Measurements from ENCODE around the gene NOLC1.

Gene NOLC1

DNA sequence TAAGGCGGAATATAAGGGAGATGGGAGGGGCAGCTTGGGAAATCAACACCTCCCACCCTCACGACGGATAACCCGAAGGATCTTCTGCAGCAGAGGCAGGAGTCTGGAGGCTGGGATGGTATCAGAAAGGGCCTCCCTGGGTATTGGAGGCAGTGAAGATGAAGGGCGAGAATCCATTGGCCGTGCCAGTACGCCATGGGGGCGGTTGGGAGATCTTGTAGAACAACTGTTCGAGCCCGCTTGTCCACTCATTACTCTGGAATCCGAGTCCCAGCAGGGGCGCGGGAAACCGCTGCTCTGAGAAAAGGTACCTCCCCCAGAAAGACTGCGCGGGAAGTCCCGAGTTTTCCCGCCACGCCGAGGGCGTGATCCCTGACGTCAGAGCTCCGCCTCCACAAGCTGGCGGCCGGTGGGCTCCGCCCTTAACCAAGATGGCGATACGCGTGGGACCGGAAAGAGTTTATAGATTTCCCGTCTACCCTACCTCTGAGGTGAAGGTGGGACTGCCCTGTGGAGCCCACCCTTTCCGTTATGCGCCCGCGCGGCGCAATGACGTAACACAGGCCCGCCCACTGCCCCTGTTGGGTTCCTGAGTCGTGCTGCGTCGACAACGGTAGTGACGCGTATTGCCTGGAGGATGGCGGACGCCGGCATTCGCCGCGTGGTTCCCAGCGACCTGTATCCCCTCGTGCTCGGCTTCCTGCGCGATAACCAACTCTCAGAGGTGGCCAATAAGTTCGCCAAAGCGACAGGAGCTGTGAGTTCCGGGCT lies at the start of gene NOLC1:
TSS of gene NOLC1 (plus strand) at position 616 of the 771 bp plus-strand sequence. CDS start at position 638, 22 bp downstream.
- peak; percentile 94 to 97 (median 94) for DNase-seq

DNA sequence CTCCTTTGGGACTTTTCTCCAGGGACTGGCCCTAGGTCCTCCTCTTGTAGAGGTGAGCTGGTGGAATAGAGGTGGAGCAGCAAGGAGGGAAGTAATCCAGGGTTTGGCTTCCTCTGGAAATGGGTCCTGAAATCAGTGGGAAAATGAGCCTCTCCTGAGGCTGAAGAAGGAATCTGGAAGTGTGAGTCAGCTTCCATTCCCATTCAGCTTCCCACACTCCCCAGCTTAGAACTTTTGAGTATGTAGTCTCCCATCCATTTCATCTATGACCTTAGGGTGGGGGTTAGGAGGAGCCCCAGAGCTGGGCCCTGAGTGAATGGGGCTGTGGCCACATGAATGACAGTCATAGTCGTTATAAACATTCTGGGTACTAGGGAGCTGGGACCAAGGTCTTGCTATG lies 49.8 kb upstream of the NOLC1 start:
- DNase-seq, result no peak

DNA sequence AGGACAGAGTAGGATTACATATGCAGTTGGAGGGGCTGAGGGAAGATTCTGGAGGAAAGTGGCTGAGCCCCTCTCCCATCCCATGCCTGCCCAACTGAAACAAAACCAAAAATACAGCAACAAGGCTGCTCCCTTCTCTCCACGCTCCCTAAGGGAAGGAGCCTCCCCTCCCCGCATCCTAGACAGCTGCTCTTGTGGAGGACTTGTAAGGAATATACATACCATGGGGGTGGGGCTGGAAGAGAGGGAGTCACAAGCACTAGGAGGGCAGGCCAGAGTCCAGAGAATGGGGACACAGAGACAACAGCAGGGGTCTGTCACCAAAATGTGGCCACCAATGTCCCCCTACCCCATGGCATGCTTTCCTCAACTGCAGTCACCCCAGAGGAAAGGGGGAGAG lies 45.2 kb upstream of the NOLC1 start:
- no peak for DNase-seq

DNA sequence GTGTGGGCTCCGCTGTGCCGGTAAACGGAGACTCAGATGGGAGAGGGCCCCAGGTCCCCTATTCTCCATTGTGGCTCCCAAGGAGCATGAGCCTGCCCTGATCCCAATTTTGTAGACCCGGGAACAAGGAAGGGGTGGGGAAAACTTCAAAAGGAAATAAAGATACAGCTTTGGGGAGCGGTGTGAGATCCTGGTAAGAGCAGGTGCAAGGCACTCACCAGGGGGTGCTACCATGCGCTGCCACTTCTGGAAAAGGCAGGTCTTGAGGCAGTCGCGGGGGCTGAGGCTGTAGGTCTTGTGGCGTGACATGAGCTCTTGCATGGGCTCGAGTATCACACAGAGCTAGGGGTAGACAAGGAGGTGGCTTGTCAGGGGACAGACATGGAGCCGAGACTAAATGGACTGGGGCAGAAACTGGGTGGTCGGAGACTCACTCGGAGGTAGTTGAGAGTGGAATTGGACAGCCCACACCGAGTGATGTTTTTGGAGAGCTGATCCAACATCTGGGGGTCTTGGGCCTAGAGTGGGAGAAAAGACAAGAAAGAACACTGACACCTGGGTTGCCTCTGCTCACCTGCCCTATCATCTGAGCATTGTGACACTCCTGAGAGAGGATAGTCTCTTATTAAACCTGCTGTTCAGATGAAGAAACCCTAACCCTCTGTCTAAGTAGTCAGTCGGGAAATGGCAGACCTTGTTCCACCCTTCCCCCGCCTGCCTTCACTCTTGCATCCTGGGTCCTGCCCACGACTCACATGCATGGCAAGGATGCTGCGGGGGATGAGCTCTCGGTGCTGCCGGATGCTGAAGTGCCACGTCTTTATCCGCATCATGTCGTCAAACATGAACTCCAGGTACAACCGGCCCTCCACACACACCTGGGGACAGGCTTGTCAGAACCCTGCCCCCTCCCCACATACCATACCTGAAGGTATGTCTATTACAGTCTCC lies 42.7 kb upstream of the NOLC1 start:
- no peak for DNase-seq

DNA sequence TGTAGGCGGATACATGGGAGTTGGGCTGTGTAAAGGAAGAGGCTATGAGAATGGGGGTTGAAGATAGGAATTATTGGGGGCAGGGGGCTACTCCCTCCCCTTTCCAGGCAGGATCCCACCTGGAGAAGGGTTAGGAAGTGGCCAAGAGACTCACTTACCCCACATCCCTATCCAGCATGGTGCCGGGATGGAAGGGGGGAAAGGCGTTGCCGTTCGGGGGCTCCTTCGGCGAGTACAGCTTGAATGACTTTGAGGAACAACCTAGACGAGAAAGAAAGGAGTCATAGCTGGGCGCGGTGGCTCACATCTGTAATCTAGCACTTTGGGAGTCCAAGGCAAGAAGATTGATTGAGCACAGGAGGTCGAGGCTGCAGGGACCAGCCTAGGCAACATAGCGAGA lies 40.9 kb upstream of the NOLC1 start:
- no peak for DNase-seq

DNA sequence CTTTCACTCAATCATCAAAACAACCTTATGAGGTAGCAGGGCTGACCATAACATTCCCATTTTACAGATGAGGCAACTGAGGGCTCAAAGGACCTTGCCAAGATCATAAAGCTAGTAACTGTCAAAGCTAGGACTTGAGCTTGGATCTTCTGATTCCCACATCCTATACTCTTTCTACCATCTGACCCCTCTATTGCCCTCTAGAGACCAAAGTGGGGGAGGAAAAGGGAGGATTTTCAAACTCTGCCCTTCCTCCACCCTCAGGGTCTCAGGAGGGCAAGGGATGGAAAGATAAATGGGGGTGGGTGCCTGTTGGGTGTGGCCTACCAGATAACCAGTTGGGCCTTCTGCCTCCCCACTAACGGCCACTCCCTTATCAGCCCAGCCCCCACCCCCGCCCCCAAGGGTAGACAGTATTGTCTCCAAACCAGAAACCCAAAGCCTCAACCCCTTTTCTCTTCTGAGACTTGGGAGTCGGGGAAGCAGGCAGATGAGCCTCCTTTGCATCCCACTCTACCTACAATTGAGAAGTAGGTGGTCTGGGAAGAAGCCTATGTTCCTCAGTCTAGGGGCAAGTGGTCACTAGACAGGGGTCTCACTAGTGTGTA lies 39.9 kb upstream of the NOLC1 start:
- DNase-seq, result no peak

DNA sequence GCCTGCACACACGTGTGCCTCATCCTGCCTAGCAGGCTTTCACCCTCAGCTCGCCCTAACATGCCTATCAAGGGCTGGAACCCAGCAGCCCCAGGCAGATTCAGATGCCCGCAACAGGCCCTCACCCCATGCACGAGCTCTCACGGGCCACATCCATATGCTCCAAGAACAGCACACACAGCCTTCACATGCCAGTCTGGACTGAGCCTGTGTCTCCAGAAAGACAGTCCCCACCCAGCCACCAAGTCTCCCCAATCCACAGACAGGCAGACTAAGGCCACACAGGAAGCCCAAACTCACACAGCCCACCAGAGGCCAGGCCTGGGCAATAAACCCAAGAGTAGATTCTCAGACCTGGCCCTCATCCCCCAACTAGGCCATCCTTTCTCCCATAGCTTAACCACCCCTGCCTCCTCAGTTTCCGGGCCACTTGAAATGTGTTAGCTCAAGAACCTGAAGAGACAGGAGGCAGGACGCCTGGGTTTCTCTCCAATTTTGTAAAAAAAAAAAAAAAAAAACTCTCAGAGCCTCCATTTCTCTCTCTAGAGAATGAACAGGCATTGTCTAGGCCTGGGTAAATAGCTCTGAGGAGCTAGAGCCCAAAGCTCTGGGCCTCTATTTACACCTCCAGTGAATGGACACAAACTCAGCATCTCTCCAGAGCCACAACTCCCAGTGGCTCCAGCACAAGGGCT lies 38.8 kb upstream of the NOLC1 start:
- DNase-seq, result no peak

DNA sequence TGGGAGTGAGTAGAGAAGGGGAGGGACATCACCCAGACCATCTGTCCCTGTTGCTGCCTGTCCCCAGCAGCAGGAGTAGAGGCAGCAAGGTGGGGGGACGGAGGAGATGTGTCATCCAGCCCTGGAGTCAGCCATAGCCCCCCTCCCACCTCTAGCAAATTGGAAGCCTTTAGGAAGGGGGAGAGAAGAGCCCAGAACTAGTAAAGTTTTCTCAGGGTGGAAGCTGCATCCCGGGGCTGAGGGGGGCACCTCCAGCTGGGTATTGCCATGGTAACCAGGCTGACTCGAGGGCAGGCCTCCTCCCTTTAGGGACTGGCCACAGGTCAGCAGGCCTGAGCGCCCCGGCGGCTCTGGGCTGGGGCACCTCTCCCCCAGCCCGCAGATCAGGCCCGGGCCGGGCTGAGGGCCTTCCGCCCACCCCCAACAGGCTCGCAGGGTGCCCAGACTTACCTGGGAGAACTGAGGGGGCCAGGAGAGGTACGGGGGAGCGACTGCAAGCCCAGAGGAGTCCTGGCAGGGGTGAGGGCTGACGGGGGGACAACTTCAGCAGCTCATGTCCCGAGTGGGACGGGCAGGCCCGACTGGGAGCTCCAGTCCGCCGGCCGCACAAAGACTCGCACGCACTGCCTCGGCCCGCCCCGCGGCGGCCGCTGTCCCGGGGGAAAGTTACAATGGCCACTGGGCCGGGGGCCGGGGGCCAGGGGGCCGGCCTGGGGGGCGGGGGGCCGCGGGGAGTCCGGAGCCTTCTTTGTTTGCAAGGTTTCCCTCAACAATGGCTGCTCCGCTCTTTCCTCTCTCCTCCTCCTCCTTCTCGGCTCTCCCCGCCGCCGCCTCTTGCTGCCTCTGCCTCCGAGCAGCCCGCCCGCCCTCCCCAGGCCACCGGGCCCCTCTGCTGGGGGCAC lies 38.0 kb upstream of the NOLC1 start:
- peak in 1 of 3 experiments; percentile 38 for DNase-seq

DNA sequence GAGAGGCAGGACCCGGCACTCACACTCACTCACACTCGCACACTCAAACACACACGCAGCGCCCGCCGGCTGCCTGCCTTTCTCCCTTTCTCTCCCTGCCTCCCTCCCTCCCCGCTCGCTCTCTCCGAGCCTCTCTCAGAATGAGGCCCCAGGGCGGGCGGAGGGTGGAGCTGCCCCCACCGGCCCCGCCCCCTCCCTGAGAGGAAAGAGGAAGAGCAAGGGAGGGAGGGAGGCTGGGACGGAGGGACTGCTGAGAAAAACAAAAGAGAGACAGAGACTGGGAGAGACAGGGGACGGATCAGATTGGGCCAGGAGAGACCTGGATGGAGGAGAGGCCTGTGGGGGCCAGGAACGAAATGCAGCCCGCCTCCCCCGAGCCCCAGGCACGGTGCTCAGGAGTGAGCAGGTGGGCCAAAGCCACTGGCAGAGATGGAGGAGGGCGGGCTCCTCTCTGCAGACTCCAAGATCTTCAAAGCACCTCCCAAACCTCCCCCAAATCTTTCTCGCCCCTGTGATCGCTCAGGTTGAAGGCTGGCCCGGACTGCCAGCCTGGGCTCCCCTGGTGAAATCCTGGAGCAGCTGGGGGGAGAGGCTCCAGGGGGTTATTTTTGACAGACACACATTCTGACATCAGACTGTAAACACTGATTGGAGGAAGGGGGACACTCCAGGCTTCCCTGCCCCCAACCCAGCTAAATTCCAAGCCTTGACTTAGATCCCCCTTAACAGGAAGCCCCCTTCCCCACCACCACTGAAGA lies 37.1 kb upstream of the NOLC1 start:
- peak; percentile 71 to 88 (median 79) for DNase-seq

DNA sequence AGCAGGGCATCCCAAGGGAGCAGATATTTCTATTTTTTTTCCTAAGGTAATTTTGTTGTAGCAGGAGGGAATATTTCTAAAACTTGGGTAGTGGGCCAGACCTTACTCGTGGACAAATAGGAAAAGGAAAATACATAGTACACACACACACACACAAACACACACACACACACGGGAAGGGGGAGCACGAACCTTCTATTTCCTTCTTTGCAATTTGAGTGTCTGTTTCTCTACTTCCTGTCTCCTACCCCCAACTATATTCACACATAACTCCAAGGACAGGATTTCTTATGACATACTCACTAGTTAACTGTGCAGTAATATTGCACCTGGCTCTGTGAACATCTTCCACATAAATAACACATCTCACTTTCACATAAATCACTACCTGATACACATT lies 36.4 kb upstream of the NOLC1 start:
- no peak for DNase-seq

DNA sequence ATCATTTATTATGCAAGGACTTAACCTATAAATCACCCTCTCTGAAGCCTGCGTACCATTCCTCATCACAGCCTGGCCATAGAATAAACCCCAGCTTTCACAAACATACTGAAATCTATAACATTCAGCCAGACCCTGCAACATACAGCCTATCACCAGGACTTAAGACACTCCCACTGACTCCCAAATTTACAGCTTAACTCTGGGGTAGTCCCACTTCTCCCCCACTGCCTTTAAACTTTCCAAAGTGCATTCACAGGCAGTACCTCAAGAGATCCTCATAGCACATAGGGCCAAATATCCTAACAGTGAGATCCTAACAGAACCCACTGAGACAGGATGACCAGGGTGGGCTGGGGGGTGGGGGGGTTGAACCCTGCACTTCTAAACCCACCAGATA lies 35.5 kb upstream of the NOLC1 start:
- DNase-seq, result no peak

DNA sequence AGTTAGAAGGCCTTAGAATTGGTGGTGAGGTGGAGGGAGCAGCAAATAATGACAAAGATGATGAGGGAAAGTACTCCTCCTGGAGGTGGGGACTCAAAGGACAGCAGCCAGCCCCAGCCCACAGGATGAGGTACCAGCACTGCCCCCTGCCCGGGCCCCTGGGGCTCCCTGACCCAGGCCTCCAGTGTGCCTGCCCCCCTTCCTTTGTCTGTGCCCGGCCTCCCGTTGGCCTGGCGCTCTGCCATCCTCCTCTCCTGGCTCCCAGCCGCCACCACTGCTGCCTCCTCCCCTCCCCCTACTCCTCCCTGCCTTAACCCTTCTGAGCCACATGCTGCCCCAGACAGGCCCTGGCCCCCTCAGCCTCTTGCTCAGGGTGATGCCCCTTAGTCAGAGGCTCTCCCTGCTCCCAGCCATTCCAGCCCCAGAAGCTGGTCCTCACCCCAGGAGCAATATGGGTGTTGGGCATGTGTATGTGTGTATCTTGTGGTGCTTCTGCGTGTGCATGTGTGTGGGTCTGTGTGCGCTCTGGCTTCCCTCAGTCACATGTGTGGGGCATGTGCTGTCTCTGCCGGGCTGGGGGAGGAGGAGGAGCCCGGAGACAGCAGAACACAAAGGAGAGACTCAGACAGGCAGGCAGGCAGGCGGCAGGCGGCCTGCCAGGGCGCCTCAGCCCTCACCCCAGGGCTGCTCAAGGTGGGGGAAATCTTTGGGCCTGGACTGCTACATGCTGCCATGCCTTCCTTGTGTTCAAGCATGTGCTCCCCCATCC lies 34.6 kb upstream of the NOLC1 start:
- DNase-seq, result peak; percentile 28 to 90 (median 82)

DNA sequence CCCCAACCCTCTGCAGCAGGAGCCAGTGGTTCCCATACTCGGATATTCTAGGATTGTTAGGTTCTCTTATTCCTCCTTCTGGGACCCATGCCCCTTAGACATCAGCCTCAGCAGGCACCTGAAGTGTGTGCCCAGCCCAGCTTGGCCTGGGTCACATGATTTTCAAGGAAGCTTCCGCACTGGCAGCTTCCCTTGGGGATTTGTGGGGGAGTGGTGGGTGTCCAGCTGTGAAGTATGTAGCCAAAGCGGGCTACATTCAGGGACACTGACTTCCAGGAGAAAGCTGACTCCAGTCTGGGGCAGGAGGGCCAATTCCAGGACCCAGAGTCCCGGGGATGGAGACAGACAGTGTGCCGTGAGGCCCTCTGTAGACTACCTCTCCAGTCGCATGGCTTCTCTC lies 33.3 kb upstream of the NOLC1 start:
- peak in 2 of 3 experiments; percentile 11 to 25 for DNase-seq

DNA sequence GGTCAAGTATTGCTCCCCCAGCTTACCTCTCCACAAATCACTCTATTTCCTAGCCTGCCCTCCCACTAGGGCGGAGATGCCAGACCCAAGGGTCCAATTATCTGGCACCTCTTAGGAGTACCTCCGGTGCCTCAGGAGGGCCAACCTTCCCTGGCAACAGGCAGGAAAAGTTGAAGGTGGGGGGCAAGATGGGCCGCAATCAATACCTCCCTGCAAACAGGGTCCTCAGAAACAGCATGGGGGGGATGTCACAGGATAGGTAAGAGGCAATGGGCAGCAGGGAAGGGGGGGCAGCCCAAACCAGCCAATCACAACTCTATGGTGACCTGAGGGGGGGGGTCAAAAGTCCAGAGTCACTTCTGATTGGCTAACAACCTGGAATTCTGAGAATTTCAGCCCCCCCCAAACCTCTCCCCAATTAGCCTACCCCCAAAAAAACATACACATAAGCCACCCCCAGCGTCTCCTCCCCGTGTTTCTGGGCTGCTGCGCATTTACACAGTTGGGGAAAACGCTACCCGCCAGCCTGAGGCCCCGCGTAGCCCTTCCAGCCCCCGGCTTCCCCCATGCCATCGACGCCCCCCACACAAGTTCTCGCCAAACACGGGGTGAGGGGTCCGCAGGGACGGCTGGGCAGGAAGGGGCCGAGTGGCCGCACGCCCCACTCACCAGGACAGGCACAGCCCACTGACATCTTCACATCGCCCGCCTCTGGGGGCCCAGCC lies 32.6 kb upstream of the NOLC1 start:
- peak; percentile 7 to 61 (median 54) for DNase-seq

DNA sequence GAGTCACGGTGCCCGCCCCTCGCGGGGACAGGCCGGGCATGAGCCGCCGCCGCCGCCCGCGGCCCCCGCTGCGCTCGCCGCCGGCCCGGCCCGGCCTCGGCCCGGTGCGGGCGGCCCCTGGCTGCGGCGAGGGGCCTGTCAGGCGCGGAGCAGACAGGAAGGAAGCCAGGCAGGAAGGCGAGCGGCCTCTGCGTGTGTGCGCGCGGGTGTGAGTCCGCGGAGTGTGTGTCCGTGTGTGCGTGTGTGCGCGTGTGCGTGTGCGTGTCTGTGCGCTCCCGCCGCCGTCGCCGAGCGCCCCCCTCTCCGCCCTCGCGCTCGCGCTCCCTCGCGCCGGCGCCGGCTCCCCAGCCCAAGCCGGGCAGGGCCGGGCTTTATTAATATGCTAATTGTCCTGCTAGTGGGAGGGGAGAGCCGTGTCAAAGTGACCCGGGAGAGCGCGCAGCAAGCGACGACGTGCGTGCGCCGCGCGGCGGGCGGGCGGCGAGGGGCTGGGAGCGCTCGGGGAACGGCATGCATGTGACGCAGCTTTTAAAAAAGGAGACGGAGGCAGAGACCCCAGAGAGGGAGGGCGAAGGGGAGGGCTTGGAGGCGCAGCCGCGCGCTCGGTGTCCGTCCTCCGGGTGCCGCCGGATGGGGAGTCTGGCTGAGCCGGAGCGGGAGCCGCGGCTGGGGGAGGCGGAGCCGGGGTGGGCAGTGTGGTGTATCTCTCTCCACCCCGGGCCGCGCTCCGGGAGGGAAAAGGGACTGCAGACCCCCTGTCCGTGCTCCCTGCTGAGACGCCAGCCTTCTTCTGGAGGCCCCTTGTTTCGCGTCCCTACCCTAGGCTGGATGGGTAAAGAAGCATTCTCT lies 31.8 kb upstream of the NOLC1 start, which contains the start of gene LDB1:
TSS of gene LDB1 (minus strand) at position 227 of the 849 bp plus-strand sequence. CDS start 258 bp downstream, outside the sequence.
- peak; percentile 60 to 86 (median 86) for DNase-seq

DNA sequence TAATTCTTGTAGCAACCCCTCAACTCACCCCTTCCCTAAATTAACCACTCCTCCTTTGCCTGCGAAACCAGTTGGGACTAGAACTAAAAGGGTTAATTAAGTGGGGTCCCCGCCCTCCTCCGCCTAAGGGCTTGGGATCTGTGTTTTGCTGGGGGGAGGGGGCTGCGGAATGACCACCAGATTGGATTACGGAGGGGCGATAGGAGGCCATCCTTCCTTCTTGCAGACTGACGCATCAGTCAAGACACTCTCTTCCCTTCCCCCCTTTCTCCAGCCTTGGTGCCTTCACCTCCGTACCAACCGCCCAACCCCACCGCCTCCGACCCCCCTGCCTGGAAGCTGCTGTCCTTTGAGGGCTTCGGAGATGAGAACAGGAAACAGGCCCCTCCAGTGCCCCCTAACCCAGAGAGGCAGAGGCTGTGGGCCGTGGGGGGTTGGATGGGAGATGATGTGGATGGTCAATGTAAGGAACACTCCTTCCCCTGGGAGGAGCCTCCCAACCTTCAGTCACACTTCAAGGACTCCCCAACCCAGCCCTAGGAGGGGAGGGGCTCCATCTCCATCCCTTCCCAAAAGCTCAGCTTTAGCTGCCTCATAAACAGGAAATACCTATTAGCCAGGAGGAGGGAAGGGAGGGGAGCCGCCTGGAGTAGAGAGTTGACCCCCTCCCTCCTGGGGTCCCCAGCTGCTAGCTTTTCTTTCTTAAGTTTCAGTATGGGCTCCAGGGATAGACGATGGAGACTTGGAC lies 31.0 kb upstream of the NOLC1 start:
- peak in 2 of 3 experiments; percentile 58 to 63 for DNase-seq

DNA sequence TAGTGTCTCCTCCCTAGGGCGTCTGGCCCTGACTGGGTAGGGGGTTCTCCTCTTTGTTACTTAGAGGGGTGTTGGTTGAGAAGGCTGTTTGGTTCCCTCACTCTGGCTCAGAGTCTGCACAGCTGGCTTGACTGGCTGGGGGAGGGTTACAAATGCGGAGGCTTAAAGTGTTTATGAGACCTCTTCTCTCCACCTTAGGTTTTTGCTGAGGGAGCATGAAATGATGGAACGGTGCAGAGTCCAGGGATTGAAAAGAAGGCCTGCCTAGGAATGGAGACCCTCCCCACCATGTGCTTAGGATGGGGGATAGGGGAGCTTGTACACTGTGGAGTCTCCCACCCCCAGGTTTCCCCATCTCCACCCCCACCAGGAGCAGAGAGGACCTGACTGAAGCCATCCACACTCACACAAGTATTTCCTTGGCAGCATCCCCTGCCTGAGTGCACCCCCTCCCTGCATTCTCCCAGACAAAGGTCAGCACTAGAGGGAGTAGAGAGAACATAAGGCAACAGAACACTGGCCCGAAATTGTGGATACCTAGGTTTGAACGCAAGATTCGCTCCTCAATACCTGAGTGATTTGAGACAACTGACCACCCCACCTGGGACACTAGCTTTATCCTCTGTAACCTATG lies 30.3 kb upstream of the NOLC1 start:
- DNase-seq, result no peak

All from NCI-H1417 (cell line).